Heart right ventricle (tissue), 16 donors: Measurements from ENCODE around the gene TNIP1. TPM values are rescaled to one million over a fixed set of nuclear protein-coding genes. Genes with fewer than 3 reads are reported as not detected.

ENCODE experiments used
- ATAC-seq, 8 donors: fragments of 200-7000 bp; cut with Tn5 transposase; one replicate each; pipeline ENCODE4 v1.9.1; 2020; ENCODE audit warnings: mild to moderate bottlenecking in 8 of 8, moderate library complexity in 8 of 8, moderate number of reproducible peaks in 1 of 8
- DNase-seq, 2 donors: peaks; one replicate each; pipeline ENCODE4 v3.0.0-alpha.2; 2020
- H3K27ac ChIP-seq, 10 donors: fragments of 200-600 bp; sonication (generic) in 2 of 10; one replicate each; pipeline versions ENCODE4 v1.5.0 to v1.8.0; 2020 to 2022; ENCODE audit warnings: mild to moderate bottlenecking in 3 of 10
- H3K27me3 ChIP-seq, 7 donors: fragments of 200-600 bp; one replicate each; pipeline ENCODE4 v1.8.0; 2021 to 2022; ENCODE audit warnings: mild to moderate bottlenecking in 2 of 7
- H3K36me3 ChIP-seq, 9 donors: fragments of 200-600 bp; sonication (generic) in 1 of 9; one replicate each; pipeline versions ENCODE4 v1.5.0 to v1.8.0; 2020 to 2022; ENCODE audit warnings: mild to moderate bottlenecking in 2 of 9
- H3K4me1 ChIP-seq, 9 donors: fragments of 200-600 bp; sonication (generic) in 1 of 9; one replicate each; pipeline versions ENCODE4 v1.5.0 to v1.8.0; 2020 to 2022; ENCODE audit warnings: mild to moderate bottlenecking in 4 of 9
- H3K4me3 ChIP-seq, 10 donors: fragments of 200-600 bp; sonication (generic) in 2 of 10; one replicate each; pipeline versions ENCODE4 v1.5.0 to v1.8.0; 2020 to 2022; ENCODE audit warnings: mild to moderate bottlenecking in 7 of 10, moderate library complexity in 2 of 10
- H3K9me3 ChIP-seq, 11 donors: fragments of 200-600 bp in 10 of 11; sonication (generic) in 2 of 11; one replicate each; pipeline versions ENCODE4 v1.5.0 to v1.8.0; 2013 to 2022; ENCODE audit warnings: mild to moderate bottlenecking in 2 of 11, control low read depth in 1 of 11, moderate library complexity in 1 of 11
- WGBS, 2 donors: extraction: QIAGEN DNeasy Blood & Tissue Kit; methylation state at CpG; one replicate each; pipeline ENCODE4 v1.1.7; 2013; ENCODE audit warnings: inconsistent platforms in 1 of 2; 5-methylcytosine and 5-hydroxymethylcytosine counted together
- intact Hi-C, 10 donors: fragments of 100-400 bp; cut with DNase I; formaldehyde crosslinking; loops; one replicate each; pipeline versions ENCODE4 v1.11.1 to v1.14.2; 2022
- polyA plus RNA-seq, 2 donors: library from polyadenylated mRNA; stranded (reverse); fragments of 200-250 nt; gene quantifications; one replicate each; pipeline ENCODE4 v1.2.3, GENCODE V29; 2013
- total RNA-seq, 10 donors: library from RNA; stranded (reverse); fragmentation: NEBNext Ultra II Directional in 3 of 10; extraction: Animal tissue kit (Norgen Biotek cat#: 25700) in 3 of 10; gene quantifications; one replicate each; pipeline versions ENCODE4 v1.2.1 to v1.2.4, GENCODE V29; 2021 to 2023
- TF ChIP-seq, protein P1 (sequence below), 9 donors: fragments of 200-600 bp; sonication (generic) in 2 of 9; IDR thresholded peaks; one replicate each; pipeline versions ENCODE4 v1.5.0 to v1.8.0; 2021 to 2022; ENCODE audit warnings: antibody characterized with exemption in 9 of 9, mild to moderate bottlenecking in 5 of 9, moderate library complexity in 1 of 9
- donor health status: Arrhythmogenic right ventricular cardiomyopathy.
- donor health status: ischemic (EF 13 %, LVEDD 7.1; RV severe dilation, severe dysfunction).
- donor health status: healthy with polysubstance abuse.
- donor health status: DM: no; HTN: yes; CAD: no.
- donor health status: DM: no; HTN: no; CAD: no.
- donor health status: ischemic (EF 25% LVEDD 6.9; RV normal size, moderate dysfunction).
- donor health status: ischemic (EF 25% LVEDD 5.7; RV mildly dilated, moderate dysfunction).
- donor health status: healthy.
- donor health status: DM: yes; HTN: yes; CAD: no.
- donor health status: Ischemic cardiomyopathy.
- donor health status: ischemic (EF 35%, LVEDD 5.7; RV mildly dilated, moderate dysfunction).
- donor health status: nonischemic (EF 11% LVEDD 7.7; RV severe dilation, severe dysfunction).
- donor health status: DM: yes; HTN: yes; CAD: no.
- donor health status: PGD.
- donor health status: ischemic (EF 29% LVEDD 5.4; RV normal size, mild dysfunction).
- donor health status: nonischemic (EF 23%, LVEDD 6.1; RV moderate dilation, normal function).

Gene TNIP1
- total and polyA plus RNA-seq, 12 donors, result 63.8 to 130 (median 124) TPM

DNA sequence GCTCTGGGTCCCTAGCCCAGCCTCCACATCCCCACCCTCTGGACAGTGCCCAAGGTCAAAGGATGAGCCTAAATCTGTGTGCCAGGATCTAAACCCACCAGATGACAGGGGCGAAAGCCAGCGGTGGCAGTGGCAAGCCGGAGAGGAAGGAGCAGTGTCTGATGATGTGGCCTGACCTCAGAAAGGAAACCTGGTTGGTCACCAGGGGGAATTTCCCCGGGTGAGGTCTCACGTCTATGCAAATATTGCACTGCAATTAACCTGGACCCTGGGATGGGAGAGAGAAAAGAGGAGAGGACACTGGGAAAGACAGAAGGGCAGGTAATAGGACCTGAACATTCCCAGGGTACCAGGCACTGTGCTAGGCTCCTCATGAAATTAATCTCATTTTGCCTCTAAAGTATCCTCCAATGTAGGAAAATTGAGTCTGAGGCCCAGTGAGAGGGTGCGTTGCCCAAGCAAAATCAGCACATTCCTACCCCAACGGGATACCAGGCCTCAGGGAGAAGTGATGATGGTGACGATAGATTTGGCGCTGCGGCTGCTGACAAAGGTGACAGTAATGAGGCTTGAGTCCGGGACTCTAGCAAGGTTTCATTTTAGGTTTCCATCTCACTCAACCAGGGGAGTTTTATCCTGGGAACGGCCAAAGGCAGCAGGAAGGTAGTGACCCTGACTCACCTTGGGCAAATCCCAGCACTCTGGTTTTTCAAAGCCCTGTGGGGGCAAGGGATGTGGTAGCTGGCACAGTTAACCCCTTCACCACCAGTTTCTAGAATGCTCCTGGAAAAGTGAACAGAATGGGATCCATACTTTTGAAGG, 13.4 kb upstream of the TNIP1 start:
- peaks cover 0 to 1% (median 0%) of the 10 kb centered on the region in 9 donors for H3K36me3 ChIP-seq
- H3K4me3 ChIP-seq, result no peak overlapping the region
- ATAC-seq, result peak in 2 of 8 donors; percentile 1 to 10
- WGBS, 2 donors, result 41 to 49% methylated on average over 12 of the region's 12 CpGs
- DNase-seq, result no peak
- H3K4me1 ChIP-seq, result peaks cover 12 to 87% (median 41%) of the 10 kb centered on the region in 9 donors
- TF ChIP-seq, protein P1, sequence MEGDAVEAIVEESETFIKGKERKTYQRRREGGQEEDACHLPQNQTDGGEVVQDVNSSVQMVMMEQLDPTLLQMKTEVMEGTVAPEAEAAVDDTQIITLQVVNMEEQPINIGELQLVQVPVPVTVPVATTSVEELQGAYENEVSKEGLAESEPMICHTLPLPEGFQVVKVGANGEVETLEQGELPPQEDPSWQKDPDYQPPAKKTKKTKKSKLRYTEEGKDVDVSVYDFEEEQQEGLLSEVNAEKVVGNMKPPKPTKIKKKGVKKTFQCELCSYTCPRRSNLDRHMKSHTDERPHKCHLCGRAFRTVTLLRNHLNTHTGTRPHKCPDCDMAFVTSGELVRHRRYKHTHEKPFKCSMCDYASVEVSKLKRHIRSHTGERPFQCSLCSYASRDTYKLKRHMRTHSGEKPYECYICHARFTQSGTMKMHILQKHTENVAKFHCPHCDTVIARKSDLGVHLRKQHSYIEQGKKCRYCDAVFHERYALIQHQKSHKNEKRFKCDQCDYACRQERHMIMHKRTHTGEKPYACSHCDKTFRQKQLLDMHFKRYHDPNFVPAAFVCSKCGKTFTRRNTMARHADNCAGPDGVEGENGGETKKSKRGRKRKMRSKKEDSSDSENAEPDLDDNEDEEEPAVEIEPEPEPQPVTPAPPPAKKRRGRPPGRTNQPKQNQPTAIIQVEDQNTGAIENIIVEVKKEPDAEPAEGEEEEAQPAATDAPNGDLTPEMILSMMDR (IDR thresholded peaks at IDR 0.05), result no peak
- no peaks in the 10 kb centered on the region for H3K27me3 ChIP-seq
- H3K27ac ChIP-seq, result peak overlapping the region in 8 of 10 donors; percentile 13 to 89 (median 44)
- no peaks in the 10 kb centered on the region for H3K9me3 ChIP-seq
- intact Hi-C loops, result no loop called here

DNA sequence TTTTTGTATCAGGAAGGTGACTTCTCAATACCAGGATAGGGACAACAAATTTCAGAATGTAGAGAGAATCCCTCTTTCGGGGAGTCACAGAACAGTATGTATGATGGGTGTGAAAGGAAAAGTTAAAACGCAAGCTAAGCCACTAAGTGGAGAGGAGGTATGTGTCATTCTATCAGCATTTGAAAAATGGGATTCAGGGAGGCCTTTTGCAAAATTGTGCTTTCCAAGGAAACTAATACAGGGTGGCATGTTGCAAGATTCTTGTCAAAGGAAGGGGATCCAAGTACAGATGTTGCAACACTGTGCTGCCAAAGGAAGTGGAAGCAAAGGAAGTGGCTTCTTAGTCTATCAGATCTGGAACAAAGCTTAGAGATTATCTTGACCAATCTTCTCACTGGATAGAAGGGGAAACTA, 12.6 kb upstream of the TNIP1 start:
- Histone ChIP-seq H3K4me1 (peaks cover 12 to 86% (median 41%) of the 10 kb centered on the region in 9 donors), H3K36me3 (no peaks in the 10 kb centered on the region), H3K27ac (peak overlapping the region in 7 of 10 donors; percentile 13 to 89 (median 47)), H3K9me3 (no peaks in the 10 kb centered on the region), H3K27me3 (no peaks in the 10 kb centered on the region), H3K4me3 (no peak overlapping the region)
- intact Hi-C loops, result no loop called here
- 56 to 57% methylated on average over 2 of the region's 2 CpGs for WGBS, 2 donors
- TF ChIP-seq, protein P1 (IDR thresholded peaks at IDR 0.05), result no peak
- no peak for DNase-seq
- ATAC-seq, result peak in 4 of 8 donors; percentile 20 to 48 (median 30)

DNA sequence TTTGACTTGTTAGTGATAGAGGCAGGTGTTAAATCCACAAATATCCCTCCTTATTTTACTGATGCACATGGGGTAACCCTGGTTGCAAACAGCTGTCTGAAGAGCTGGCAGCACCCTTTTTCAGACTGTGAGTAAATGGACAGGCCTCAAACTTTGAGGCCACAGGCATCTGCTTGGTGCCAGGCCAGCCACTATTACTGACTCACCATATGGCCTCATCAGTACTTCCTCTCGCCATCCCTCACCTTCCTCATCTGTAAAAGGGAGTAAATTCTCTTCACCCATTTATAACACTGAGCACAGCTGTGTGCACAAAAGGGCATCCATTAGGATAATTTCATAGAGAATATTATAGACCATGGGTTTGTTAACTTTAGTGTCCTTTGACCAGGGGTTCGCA, 11.9 kb upstream of the TNIP1 start:
- no peak overlapping the region for H3K4me3 ChIP-seq
- H3K4me1 ChIP-seq, result peaks cover 12 to 78% (median 41%) of the 10 kb centered on the region in 9 donors
- H3K36me3 ChIP-seq, result no peaks in the 10 kb centered on the region
- ATAC-seq (peak in 1 of 8 donors; percentile 13), DNase-seq (no peak)
- TF ChIP-seq, protein P1 (IDR thresholded peaks at IDR 0.05), result no peak
- no peaks in the 10 kb centered on the region for H3K27me3 ChIP-seq
- H3K27ac ChIP-seq, result peak overlapping the region in 3 of 10 donors; percentile 42 to 89 (median 73)
- no peaks in the 10 kb centered on the region for H3K9me3 ChIP-seq
- 88 to 91% methylated on average over 2 of the region's 2 CpGs for WGBS, 2 donors
- intact Hi-C loops, result no loop called here

DNA sequence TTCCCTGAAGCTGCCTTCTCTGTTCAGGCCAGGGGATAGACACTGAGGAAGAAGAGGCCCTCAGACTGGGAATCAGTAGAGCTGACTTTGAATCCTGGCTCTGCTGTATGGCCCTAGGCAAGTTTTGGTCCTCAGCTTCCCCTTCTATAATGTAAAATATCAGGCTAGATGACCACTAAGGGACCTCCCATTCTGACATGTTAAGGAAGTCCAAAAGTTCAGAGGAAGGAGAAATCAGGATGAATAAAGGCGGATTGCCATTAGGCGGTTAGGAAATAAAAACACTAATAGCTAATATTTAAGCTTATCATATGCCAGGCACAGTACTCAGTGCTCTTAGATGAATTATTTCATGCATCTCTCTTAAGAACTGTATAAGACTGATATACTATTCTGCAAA, 8.9 kb upstream of the TNIP1 start:
- H3K4me1 ChIP-seq, result peaks cover 15 to 78% (median 43%) of the 10 kb centered on the region in 9 donors
- no peaks in the 10 kb centered on the region for H3K9me3 ChIP-seq
- WGBS, 2 donors, result 63 to 69% methylated on average over 2 of the region's 2 CpGs
- H3K36me3 ChIP-seq, result no peaks in the 10 kb centered on the region
- no peak overlapping the region for H3K4me3 ChIP-seq
- no peak overlapping the region for H3K27ac ChIP-seq
- H3K27me3 ChIP-seq, result no peaks in the 10 kb centered on the region
- no peak for ATAC-seq
- TF ChIP-seq, protein P1 (IDR thresholded peaks at IDR 0.05), result no peak
- intact Hi-C loops, result no loop called here
- no peak for DNase-seq
